ENCODE results near the gene PHLDB3. TPM values are rescaled to one million over a fixed set of nuclear protein-coding genes. Genes with fewer than 3 reads are reported as not detected.

PHLDB3 gene
- total RNA-seq, 1 experiment from 2014 or later, result 36.7 TPM

DNA sequence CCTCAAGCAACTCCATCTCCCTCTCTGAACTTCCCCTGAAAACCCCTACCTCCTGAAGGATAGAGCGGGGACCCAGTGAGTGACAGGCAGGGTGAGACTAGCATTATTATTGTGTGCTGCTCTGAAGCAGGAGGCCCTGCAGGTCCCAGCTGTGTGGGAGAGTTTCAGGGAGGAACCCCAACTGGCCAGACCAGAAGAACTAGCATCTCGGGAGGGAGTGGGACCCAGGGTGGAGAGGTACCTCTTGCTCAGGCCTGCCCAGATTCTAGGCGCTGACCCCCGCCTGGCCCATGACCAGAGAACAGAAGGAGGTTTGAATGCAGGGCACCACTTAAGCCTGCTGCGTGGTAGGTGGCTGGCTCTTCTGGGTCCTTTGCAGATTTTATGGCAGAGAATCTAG, 33.5 kb downstream of the PHLDB3 start:
- CTCF ChIA-PET, result no interaction called here
- H3K79me2 ChIP-seq (ENCODE audit: low read depth), result no peaks in the 10 kb centered on the region
- intact Hi-C loops (cut with micrococcal nuclease; ENCODE audit: unreplicated experiment), result no loop called here
- TF ChIP-seq, protein P1, sequence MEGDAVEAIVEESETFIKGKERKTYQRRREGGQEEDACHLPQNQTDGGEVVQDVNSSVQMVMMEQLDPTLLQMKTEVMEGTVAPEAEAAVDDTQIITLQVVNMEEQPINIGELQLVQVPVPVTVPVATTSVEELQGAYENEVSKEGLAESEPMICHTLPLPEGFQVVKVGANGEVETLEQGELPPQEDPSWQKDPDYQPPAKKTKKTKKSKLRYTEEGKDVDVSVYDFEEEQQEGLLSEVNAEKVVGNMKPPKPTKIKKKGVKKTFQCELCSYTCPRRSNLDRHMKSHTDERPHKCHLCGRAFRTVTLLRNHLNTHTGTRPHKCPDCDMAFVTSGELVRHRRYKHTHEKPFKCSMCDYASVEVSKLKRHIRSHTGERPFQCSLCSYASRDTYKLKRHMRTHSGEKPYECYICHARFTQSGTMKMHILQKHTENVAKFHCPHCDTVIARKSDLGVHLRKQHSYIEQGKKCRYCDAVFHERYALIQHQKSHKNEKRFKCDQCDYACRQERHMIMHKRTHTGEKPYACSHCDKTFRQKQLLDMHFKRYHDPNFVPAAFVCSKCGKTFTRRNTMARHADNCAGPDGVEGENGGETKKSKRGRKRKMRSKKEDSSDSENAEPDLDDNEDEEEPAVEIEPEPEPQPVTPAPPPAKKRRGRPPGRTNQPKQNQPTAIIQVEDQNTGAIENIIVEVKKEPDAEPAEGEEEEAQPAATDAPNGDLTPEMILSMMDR (conservative IDR thresholded peaks at IDR 0.05), result no peak
- no peak for TF ChIP-seq EZH2 (IDR thresholded peaks at IDR 0.05; ENCODE audit: low read depth)
- H3K27me3 ChIP-seq (ENCODE audit: insufficient read depth, low read depth), result no peaks in the 10 kb centered on the region
- H4K20me1 ChIP-seq (ENCODE audit: insufficient read depth), result no peaks in the 10 kb centered on the region
- POLR2A ChIA-PET (ENCODE audit: unreplicated experiment), result no interaction called here
- peak overlapping the region; percentile 27; the same call in 1 of the 2 replicates for H3K27ac ChIP-seq
- no peak overlapping the region for H3K4me3 ChIP-seq
- no peaks in the 10 kb centered on the region for H3K9me3 ChIP-seq (ENCODE audit: insufficient read depth, low read depth)
- H3K9me2 ChIP-seq (ENCODE audit: insufficient read depth), result no peaks in the 10 kb centered on the region
- DNase-seq, result peak; percentile 40 to 51
- H3K36me3 ChIP-seq (ENCODE audit: low read depth), result no peaks in the 10 kb centered on the region
- peak overlapping the region; percentile 62 for H3K4me2 ChIP-seq
- H2AFZ ChIP-seq, result no peak overlapping the region
- H3K4me1 ChIP-seq (replicated peaks; ENCODE audit: insufficient read depth), result peaks cover 61% of the 10 kb centered on the region
- H3F3A ChIP-seq (ENCODE audit: insufficient read depth, low read depth), result peaks cover 68% of the 10 kb centered on the region
- BruUV-seq (replicated peaks), result no TSS peak

DNA sequence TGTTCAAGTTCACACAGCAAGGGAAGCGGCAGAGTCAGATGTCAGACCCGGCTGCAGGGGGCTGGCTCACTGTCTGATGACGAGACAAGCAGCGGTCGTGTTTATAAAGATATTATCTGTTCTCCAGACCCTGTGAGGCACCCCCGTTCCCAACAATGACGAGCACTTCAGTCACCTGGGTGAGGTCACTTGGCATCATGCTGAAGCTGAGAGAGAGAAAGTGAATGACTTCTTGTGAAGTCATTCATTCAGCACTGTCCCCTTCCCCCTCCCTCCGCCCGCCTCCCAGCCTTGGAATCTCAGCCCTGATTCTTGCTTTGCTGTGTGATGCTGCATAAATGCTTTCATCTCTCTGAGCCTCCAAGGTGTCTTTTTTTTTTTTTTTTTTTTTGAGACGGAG, 34.3 kb downstream of the PHLDB3 start:
- no peak overlapping the region; the same call in 1 of the 2 replicates for H2AFZ ChIP-seq
- H3K4me2 ChIP-seq, result peak overlapping the region; percentile 62
- intact Hi-C loops (cut with micrococcal nuclease; ENCODE audit: unreplicated experiment), result no loop called here
- peak; percentile 42 to 53 for DNase-seq
- H3K4me3 ChIP-seq, result no peak overlapping the region
- CTCF ChIA-PET, result no interaction called here
- H3K4me1 ChIP-seq (replicated peaks; ENCODE audit: insufficient read depth), result peaks cover 60% of the 10 kb centered on the region
- no peaks in the 10 kb centered on the region for H3K9me3 ChIP-seq (ENCODE audit: insufficient read depth, low read depth)
- no peaks in the 10 kb centered on the region for H3K36me3 ChIP-seq (ENCODE audit: low read depth)
- H3K27ac ChIP-seq, result no peak overlapping the region
- H3K9me2 ChIP-seq (ENCODE audit: insufficient read depth), result no peaks in the 10 kb centered on the region
- H3F3A ChIP-seq (ENCODE audit: insufficient read depth, low read depth), result peaks cover 66% of the 10 kb centered on the region
- BruUV-seq (replicated peaks), result no TSS peak
- H3K27me3 ChIP-seq (ENCODE audit: insufficient read depth, low read depth), result no peaks in the 10 kb centered on the region
- no peaks in the 10 kb centered on the region for H4K20me1 ChIP-seq (ENCODE audit: insufficient read depth)
- POLR2A ChIA-PET (ENCODE audit: unreplicated experiment), result no interaction called here
- peaks cover under 1% of the 10 kb centered on the region for H3K79me2 ChIP-seq (ENCODE audit: low read depth)
- TF ChIP-seq, protein P1 (conservative IDR thresholded peaks at IDR 0.05), result no peak
- TF ChIP-seq EZH2 (IDR thresholded peaks at IDR 0.05; ENCODE audit: low read depth), result no peak

DNA sequence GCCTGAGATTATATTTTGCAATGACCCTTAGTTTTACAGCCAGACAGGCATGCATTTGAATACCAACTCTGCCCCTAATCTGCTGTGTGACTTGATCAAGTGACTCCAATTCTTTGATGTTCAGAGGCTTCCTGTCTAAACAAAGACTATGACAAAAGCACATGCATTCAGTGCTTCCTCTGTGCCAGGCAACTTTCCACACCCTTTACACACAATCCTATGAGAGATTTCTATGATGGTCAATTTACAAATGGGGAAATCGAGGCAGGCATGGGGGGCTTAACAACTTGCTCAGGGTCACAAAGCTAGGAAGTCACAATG, 35.4 kb downstream of the PHLDB3 start:
- TF ChIP-seq, protein P1 (conservative IDR thresholded peaks at IDR 0.05), result no peak
- no peak for TF ChIP-seq EZH2 (IDR thresholded peaks at IDR 0.05; ENCODE audit: low read depth)
- peaks cover 10% of the 10 kb centered on the region for H3K79me2 ChIP-seq (ENCODE audit: low read depth)
- ChIA-PET CTCF (no interaction called here), POLR2A (ENCODE audit: unreplicated experiment) (interaction anchor here (0.7 kb wide), 1 partner anchor 227 kb away, joined by 3 read pairs; no protein-coding TSS in a partner anchor)
- no peak overlapping the region for H3K4me3 ChIP-seq
- intact Hi-C loops (cut with micrococcal nuclease; ENCODE audit: unreplicated experiment), result loop anchor here (5.0 kb wide), 1 partner anchor 48 kb away; no protein-coding TSS in a partner anchor
- H4K20me1 ChIP-seq (ENCODE audit: insufficient read depth), result no peaks in the 10 kb centered on the region
- BruUV-seq (replicated peaks), result no TSS peak
- H3F3A ChIP-seq (ENCODE audit: insufficient read depth, low read depth), result peaks cover 65% of the 10 kb centered on the region
- H3K4me1 ChIP-seq (replicated peaks; ENCODE audit: insufficient read depth), result peaks cover 52% of the 10 kb centered on the region
- DNase-seq, result peak in 1 of 2 experiments; percentile 38
- no peaks in the 10 kb centered on the region for H3K27me3 ChIP-seq (ENCODE audit: insufficient read depth, low read depth)
- H3K4me2 ChIP-seq, result peak overlapping the region; percentile 65; the same call in 1 of the 2 replicates
- no peaks in the 10 kb centered on the region for H3K36me3 ChIP-seq (ENCODE audit: low read depth)
- no peak overlapping the region for H2AFZ ChIP-seq
- no peaks in the 10 kb centered on the region for H3K9me3 ChIP-seq (ENCODE audit: insufficient read depth, low read depth)
- peak overlapping the region; percentile 92 for H3K27ac ChIP-seq
- H3K9me2 ChIP-seq (ENCODE audit: insufficient read depth), result no peaks in the 10 kb centered on the region
